Mammary epithelial cell (primary cell): ENCODE measurements around the gene PP2D1.

Source experiments
- CTCF ChIP-seq, 2 donors: IDR thresholded peaks in 1 of 2; conservative IDR thresholded peaks in 1 of 2; 2 replicates each; pipeline ENCODE4 v1.5.1; 2011 to 2012; ENCODE audit warnings: inconsistent platforms in 2 of 2, low read length in 2 of 2, mild to moderate bottlenecking in 2 of 2, control low read depth in 1 of 2, low read depth in 1 of 2; ENCODE audit not compliant: insufficient read depth in 1 of 2; ENCODE audit errors: extremely low read depth in 1 of 2
- EZH2 ChIP-seq: IDR thresholded peaks from 2 replicates; pipeline ENCODE4 v1.6.1; 2012; ENCODE audit warnings: low read length, inconsistent platforms, borderline replicate concordance

- TF ChIP-seq CTCF (conservative IDR thresholded peaks at IDR 0.05 in 1 of 2, IDR thresholded peaks at IDR 0.05 in 1 of 2; ENCODE audit: extremely low read depth in 1 of 2, insufficient read depth in 1 of 2, low read depth in 1 of 2, low read length in 2 of 2) (no peak), EZH2 (no peak)
Observed at GRCh38 chr3:20041197-20041780, 29.2 kb upstream of the PP2D1 start.
